ENCODE measurements around the gene RPH3AL. TPM values are rescaled to one million over a fixed set of nuclear protein-coding genes. Genes with fewer than 3 reads are reported as not detected.

Gene RPH3AL
- total RNA-seq, 1 donor from 2014 or later = 22.3 TPM

- Mint-ChIP-seq H3K27me3 (ENCODE audit: unreplicated experiment) (peaks cover 4% of the 10 kb centered on the region), H3K27ac (ENCODE audit: unreplicated experiment) (no peak overlapping the region), H3K4me1 (ENCODE audit: low read depth, unreplicated experiment) (peaks cover 29% of the 10 kb centered on the region), H3K4me3 (ENCODE audit: unreplicated experiment) (no peak overlapping the region), H3K9me3 (ENCODE audit: unreplicated experiment) (peaks cover 18% of the 10 kb centered on the region), H3K36me3 (ENCODE audit: unreplicated experiment) (peaks cover 39% of the 10 kb centered on the region)
- DNase-seq = no peak
- no peak for TF ChIP-seq CTCF (IDR thresholded peaks at IDR 0.05; ENCODE audit: partially characterized antibody, unreplicated experiment)
Observed at GRCh38 chr17:263773-264172, 88.8 kb downstream of the RPH3AL start.

- Mint-ChIP-seq H3K9me3 (ENCODE audit: unreplicated experiment) (peaks cover 18% of the 10 kb centered on the region), H3K4me1 (ENCODE audit: low read depth, unreplicated experiment) (peaks cover 29% of the 10 kb centered on the region), H3K27ac (ENCODE audit: unreplicated experiment) (no peak overlapping the region), H3K4me3 (ENCODE audit: unreplicated experiment) (no peak overlapping the region), H3K27me3 (ENCODE audit: unreplicated experiment) (peaks cover 4% of the 10 kb centered on the region), H3K36me3 (ENCODE audit: unreplicated experiment) (peaks cover 44% of the 10 kb centered on the region)
- no peak for DNase-seq
- TF ChIP-seq CTCF (IDR thresholded peaks at IDR 0.05; ENCODE audit: partially characterized antibody, unreplicated experiment) = no peak
Observed at GRCh38 chr17:263271-263670, 89.3 kb downstream of the RPH3AL start.

- Mint-ChIP-seq H3K36me3 (ENCODE audit: unreplicated experiment) (peaks cover 47% of the 10 kb centered on the region), H3K4me1 (ENCODE audit: low read depth, unreplicated experiment) (peaks cover 17% of the 10 kb centered on the region), H3K27ac (ENCODE audit: unreplicated experiment) (peak overlapping the region; percentile 68), H3K9me3 (ENCODE audit: unreplicated experiment) (peaks cover 14% of the 10 kb centered on the region), H3K4me3 (ENCODE audit: unreplicated experiment) (no peak overlapping the region), H3K27me3 (ENCODE audit: unreplicated experiment) (peaks cover 2% of the 10 kb centered on the region)
- DNase-seq = no peak
- no peak for TF ChIP-seq CTCF (IDR thresholded peaks at IDR 0.05; ENCODE audit: partially characterized antibody, unreplicated experiment)
Observed at GRCh38 chr17:261635-262034, 91.0 kb downstream of the RPH3AL start.

GRCh38 chr17:260944-261343 is 91.7 kb downstream of the RPH3AL start:
- no peak for DNase-seq
- Mint-ChIP-seq H3K9me3 (ENCODE audit: unreplicated experiment) (peaks cover 14% of the 10 kb centered on the region), H3K4me3 (ENCODE audit: unreplicated experiment) (no peak overlapping the region), H3K4me1 (ENCODE audit: low read depth, unreplicated experiment) (peaks cover 11% of the 10 kb centered on the region), H3K27me3 (ENCODE audit: unreplicated experiment) (peaks cover 2% of the 10 kb centered on the region), H3K27ac (ENCODE audit: unreplicated experiment) (no peak overlapping the region), H3K36me3 (ENCODE audit: unreplicated experiment) (peaks cover 47% of the 10 kb centered on the region)
- TF ChIP-seq CTCF (IDR thresholded peaks at IDR 0.05; ENCODE audit: partially characterized antibody, unreplicated experiment) = no peak

- Mint-ChIP-seq H3K9me3 (ENCODE audit: unreplicated experiment) (peaks cover 14% of the 10 kb centered on the region), H3K27me3 (ENCODE audit: unreplicated experiment) (peaks cover 2% of the 10 kb centered on the region), H3K4me1 (ENCODE audit: low read depth, unreplicated experiment) (peaks cover 5% of the 10 kb centered on the region), H3K36me3 (ENCODE audit: unreplicated experiment) (peaks cover 43% of the 10 kb centered on the region), H3K27ac (ENCODE audit: unreplicated experiment) (no peak overlapping the region), H3K4me3 (ENCODE audit: unreplicated experiment) (no peak overlapping the region)
- no peak for DNase-seq
- TF ChIP-seq CTCF (IDR thresholded peaks at IDR 0.05; ENCODE audit: partially characterized antibody, unreplicated experiment) = no peak
Observed at GRCh38 chr17:260031-260791, 92.4 kb downstream of the RPH3AL start.
